Measurements from ENCODE around the gene RPS5. TPM values are rescaled to one million over a fixed set of nuclear protein-coding genes. Genes with fewer than 3 reads are reported as not detected.
"Not testable (repeated sequence)": the region's sequence is repeated elsewhere in the genome, so short reads cannot be mapped to it uniquely, and the experiment has no call there.

RPS5 gene
- total RNA-seq, 1 donor from 2014 or later = 394 TPM

- DNase-seq (ENCODE audit: low spot score) = peak; percentile 62
- intact Hi-C loops (cut with DNase I) = no loop called here
Measured at GRCh38 chr19:58355908-58356765, 30.9 kb upstream of the RPS5 start.

GRCh38 chr19:58356766-58357480, 30.1 kb upstream of the RPS5 start:
- intact Hi-C loops (cut with DNase I) = no loop called here
- DNase-seq (ENCODE audit: low spot score) = peak; percentile 73

GRCh38 chr19:58357481-58358145, 29.5 kb upstream of the RPS5 start:
- DNase-seq (ENCODE audit: low spot score) = peak; percentile 66
- intact Hi-C loops (cut with DNase I) = no loop called here

- no peak for DNase-seq (ENCODE audit: low spot score)
- intact Hi-C loops (cut with DNase I) = no loop called here
Measured at GRCh38 chr19:58361900-58362271, 25.2 kb upstream of the RPS5 start.

GRCh38 chr19:58362272-58362994, 24.6 kb upstream of the RPS5 start, which contains the start of gene ZNF497:
Gene ZNF497, minus strand, starts transcription at chr19:58362751. Its CDS starts 5,116 bp downstream, at chr19:58357635.
- DNase-seq (ENCODE audit: low spot score) = peak; percentile 98
- intact Hi-C loops (cut with DNase I) = no loop called here

- intact Hi-C loops (cut with DNase I) = no loop called here
- DNase-seq (ENCODE audit: low spot score) = no peak
Measured at GRCh38 chr19:58364146-58364545, 22.9 kb upstream of the RPS5 start.

- peak; percentile 58 for DNase-seq (ENCODE audit: low spot score)
- intact Hi-C loops (cut with DNase I) = no loop called here
Measured at GRCh38 chr19:58366585-58367430, 20.3 kb upstream of the RPS5 start.

- intact Hi-C loops (cut with DNase I) = no loop called here
- DNase-seq (ENCODE audit: low spot score) = no peak
Measured at GRCh38 chr19:58367698-58368454, 19.2 kb upstream of the RPS5 start.

- intact Hi-C loops (cut with DNase I) = no loop called here
- no peak for DNase-seq (ENCODE audit: low spot score)
Measured at GRCh38 chr19:58368561-58369360, 18.3 kb upstream of the RPS5 start.

GRCh38 chr19:58372311-58373133, 14.5 kb upstream of the RPS5 start:
- DNase-seq (ENCODE audit: low spot score) = no peak
- intact Hi-C loops (cut with DNase I) = no loop called here

- intact Hi-C loops (cut with DNase I) = no loop called here
- no peak for DNase-seq (ENCODE audit: low spot score)
Measured at GRCh38 chr19:58374200-58374599, 12.9 kb upstream of the RPS5 start.

GRCh38 chr19:58376724-58377123, 10.3 kb upstream of the RPS5 start:
- intact Hi-C loops (cut with DNase I); DNase-seq (ENCODE audit: low spot score): not testable (repeated sequence)

- intact Hi-C loops (cut with DNase I) = no loop called here
- DNase-seq (ENCODE audit: low spot score) = no peak
Measured at GRCh38 chr19:58379246-58379645, 7.8 kb upstream of the RPS5 start.

- DNase-seq (ENCODE audit: low spot score) = no peak
- intact Hi-C loops (cut with DNase I) = loop anchor here (2.0 kb wide), 1 partner anchor 75 kb away; the partner anchor contains the start of gene ERVK3-1
Measured at GRCh38 chr19:58380037-58380661, 6.9 kb upstream of the RPS5 start.

GRCh38 chr19:58380662-58381459, 6.2 kb upstream of the RPS5 start, which contains the start of gene ZNF837:
Gene ZNF837, minus strand, starts transcription at chr19:58381030. Its CDS starts 11,698 bp downstream, at chr19:58369332.
- intact Hi-C loops (cut with DNase I) = loop anchor here (2.0 kb wide), 1 partner anchor 76 kb away; the partner anchor contains the start of gene ERVK3-1
- DNase-seq (ENCODE audit: low spot score) = peak; percentile 99

Data from cardiac septum (tissue), 1 donor.